ENCODE measurements around the gene ELAPOR2.
"Not testable (repeated sequence)": the region's sequence is repeated elsewhere in the genome, so short reads cannot be mapped to it uniquely, and the experiment has no call there.

Gene ELAPOR2

GRCh38 chr7:87044713-87045112 is 14.7 kb downstream of the ELAPOR2 start:
- not testable (repeated sequence) for DNase-seq

DNA sequence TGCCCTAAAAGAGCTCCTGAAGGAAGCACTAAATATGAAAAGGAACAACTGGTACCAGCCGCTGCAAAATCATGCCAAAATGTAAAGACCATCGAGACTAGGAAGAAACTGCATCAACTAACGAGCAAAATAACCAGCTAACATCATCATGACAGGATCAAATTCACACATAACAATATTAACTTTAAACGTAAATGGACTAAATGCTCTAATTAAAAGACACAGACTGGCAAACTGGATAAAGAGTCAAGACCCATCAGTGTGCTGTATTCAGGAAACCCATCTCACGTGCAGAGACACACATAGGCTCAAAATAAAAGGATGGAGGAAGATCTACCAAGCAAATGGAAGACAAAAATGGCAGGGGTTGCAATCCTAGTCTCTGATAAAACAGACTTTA is 17.9 kb downstream of the ELAPOR2 start:
- DNase-seq: not testable (repeated sequence)

DNA sequence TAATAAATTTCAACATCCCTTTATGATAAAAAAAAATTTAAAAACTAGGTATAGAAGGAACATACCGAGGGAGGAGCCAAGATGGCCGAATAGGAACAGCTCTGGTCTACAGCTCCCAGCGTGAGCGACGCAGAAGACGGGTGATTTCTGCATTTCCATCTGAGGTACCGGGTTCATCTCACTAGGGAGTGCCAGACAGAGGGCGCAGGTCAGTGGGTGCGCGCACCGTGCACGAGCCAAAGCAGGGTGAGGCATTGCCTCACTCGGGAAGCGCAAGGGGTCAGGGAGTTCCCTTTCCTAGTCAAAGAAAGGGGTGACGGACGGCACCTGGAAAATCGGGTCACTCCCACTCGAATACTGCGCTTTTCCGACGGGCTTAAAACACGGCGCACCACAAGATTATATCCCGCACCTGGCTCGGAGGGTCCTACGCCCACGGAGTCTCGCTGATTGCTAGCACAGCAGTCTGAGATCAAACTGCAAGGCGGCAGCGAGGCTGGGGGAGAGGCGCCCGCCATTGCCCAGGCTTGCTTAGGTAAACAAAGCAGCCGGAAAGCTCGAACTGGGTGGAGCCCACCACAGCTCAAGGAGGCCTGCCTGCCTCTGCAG is 19.7 kb downstream of the ELAPOR2 start:
- not testable (repeated sequence) for DNase-seq

DNA sequence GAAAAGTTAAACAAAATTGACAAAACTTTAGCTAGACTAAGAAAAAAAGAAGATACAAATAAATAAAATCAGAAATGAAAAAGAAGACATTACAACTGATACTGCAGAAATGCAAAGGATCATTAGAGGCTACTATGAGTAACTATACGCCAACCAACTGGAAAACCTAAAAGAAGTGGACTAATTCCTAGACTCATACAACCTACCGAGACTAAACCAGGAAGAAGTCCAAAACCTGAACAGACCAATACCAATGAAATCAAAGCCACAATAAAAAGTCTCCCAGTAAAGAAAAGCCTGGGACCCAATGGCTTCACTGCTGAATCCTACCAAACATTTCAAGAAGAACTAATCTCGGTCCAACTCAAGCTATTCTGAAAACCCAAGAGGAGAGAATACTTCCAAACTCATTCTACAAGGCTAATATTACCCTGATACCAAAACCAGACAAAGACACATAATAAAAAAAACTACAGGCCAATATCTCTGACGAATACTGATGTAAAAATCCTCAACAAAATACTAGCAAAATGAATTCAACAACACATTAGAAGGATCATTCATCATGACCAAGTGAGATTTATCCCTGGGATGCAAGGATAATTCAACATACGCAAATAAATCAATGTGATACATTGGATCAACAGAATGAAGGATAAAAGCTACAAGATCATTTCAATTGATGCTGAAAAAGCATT is 20.3 kb downstream of the ELAPOR2 start:
- DNase-seq: no peak

DNA sequence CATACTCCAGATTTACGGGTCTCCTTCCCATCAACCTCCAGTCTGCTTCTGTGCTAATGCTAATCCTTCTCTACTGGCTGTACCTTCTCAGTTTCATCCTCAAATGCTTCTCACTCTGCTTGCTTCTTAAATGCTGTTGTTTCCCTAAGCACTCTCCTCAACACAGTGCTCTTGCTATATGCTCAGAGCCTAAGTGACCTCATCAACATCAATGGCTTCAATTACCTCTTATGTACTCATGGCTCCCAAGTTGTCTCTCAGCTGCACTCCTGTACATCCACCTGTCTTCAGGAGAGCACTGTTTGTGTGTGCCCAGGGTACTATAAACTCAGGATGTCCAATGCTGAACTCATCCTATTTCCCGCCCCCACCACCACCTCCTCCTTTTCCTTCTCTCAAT is 22.5 kb downstream of the ELAPOR2 start:
- no peak for DNase-seq

DNA sequence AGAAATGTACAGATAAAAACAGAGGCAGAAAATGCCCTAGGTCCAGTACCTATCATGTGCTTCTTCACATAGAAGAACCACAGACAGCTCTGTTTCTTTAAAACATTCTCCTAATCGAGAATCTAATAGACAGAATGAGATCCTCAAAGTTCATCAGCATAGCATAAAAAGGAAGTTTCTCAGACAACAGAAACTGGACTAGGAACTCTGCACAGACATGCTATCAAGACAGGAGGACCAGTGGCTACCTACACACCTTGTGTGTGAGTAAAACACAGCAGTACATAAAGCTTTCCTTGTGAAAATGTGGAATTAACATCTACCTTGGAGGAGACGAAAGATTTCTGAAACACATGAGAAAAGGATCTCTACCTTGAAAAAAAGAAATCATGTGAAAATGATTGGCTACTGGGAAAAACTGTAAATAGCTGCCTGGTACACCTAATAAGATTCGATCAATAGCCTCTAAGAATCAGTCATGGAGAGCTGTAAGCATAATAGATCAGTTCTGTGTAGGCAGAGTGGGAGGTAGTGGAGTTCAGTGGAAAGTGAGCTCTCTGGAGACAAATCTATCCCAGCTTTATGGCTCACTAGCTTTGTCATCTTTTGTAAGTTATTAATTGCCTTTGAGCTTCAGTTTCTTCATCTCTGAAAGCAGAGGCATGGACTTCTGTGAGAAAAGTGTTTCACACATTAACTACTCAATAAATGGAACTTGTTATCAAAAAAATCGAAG is 26.7 kb downstream of the ELAPOR2 start:
- no peak for DNase-seq

DNA sequence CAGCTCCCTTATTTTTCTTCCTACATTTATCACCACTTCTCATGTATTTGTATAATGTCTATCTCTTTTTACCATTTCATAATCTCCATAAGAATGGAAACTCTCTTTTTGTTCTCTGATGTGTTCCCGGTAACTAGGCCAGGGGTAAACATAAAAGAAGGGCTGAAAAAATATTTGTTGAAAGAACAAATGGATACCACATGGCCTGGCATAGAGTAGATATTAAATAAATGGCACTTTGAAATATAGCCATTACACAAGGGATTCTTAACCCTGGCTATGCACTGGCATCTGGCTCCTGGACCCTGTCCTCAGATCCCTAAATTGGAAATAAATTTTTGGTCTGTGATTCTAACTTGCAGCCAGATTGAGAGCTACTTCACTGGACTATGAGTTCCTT is 30.4 kb downstream of the ELAPOR2 start:
- DNase-seq: no peak

- DNase-seq: no peak
Observed at GRCh38 chr7:87028636-87029035, 30.8 kb downstream of the ELAPOR2 start.

GRCh38 chr7:87027900-87028299 is 31.6 kb downstream of the ELAPOR2 start:
- DNase-seq: no peak

GRCh38 chr7:87021285-87021684 is 38.2 kb downstream of the ELAPOR2 start:
- no peak for DNase-seq

DNA sequence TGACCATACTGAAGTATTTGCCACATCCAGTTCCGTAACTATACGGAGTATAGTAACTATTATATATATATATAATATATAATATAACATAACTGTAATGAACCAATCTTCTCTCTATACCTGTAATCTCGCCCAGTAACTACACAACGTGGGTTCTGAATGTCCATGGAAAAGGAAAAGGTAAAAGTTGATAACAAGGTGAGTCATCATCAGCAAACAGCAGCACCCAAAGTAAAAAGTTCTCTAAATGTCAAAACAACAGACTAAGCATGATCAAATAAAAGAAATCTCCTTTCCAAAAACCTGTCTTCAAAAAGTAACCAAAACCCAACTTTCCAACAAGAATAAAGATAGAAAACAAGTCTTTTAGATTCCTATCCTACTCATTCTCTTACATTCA is 42.8 kb downstream of the ELAPOR2 start:
- DNase-seq: no peak

DNA sequence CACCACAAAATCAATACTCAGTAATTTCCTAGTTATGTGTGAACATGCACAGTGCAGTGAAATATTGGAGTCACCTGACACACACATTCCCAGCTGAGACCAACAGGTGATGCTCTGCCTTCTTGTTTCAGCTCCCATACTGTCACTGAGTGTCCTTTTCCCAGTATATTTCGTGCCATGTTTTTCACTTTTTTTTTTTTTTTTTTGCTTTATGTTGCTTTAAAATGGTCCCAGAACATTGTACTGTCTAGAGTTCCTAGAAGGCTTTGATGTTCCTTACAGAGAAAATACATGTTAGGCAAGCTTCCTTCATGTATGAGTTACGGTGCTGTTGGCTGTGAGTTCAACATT is 45.6 kb downstream of the ELAPOR2 start:
- DNase-seq: no peak

- no peak for DNase-seq
Observed at GRCh38 chr7:87013136-87013839, 46.2 kb downstream of the ELAPOR2 start.
